Endothelial cell of umbilical vein (primary cell): Measurements from ENCODE around the gene GNAQ.

Source experiments
- MYC ChIP-seq: IDR thresholded peaks from one replicate; pipeline ENCODE4 v1.6.1; 2011; ENCODE audit warnings: mild to moderate bottlenecking, low read depth, low read length
- POLR2AphosphoS5 ChIP-seq: IDR thresholded peaks from 2 replicates; pipeline ENCODE4 v1.6.1; 2012; ENCODE audit warnings: low read depth, mild to moderate bottlenecking, control low read depth, low read length, moderate library complexity; ENCODE audit not compliant: insufficient read depth
- TF ChIP-seq, protein P1 (sequence below), 2 donors: IDR thresholded peaks; 1 replicate in 1 of 2; 2 replicates in 1 of 2; pipeline ENCODE4 v1.5.1; 2011; ENCODE audit warnings: low read length in 2 of 2, mild to moderate bottlenecking in 2 of 2, moderate library complexity in 2 of 2, control low read depth in 1 of 2, inconsistent platforms in 1 of 2, low read depth in 1 of 2; ENCODE audit not compliant: insufficient read depth in 1 of 2; ENCODE audit errors: extremely low read depth in 1 of 2

DNA sequence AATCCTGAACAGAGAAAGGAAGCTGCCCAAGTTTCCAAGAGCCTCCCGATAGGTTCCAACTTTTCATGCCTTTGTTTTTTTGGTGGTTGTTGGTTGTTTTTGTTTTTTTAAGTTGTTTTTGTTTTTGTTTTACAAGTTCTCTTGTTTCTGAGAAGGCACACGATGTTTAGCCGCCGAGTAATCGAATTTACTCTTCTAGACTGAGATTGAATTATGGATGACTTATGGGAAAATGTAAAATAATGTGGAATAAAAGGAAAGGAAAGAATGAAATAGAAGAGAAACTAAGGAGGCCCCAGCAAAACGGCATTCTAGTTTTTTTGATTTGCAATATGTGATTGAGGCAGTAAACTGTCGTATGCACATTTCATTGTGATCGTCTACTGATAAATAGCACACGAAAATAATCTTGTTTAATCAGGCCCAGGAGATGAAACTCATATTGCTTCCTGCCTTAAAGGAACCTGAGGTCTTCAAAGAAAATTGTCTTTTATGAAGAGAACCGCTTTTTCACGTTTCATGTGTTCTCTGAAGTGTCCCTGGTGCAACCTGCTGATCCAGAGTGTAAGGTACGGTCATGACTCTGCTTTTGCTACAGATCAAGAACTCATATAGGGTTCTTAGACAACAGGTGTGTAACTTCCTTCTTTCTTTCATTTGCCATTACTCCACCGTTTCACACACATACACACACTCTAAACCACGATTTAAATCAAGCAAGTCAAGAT, 1.3 kb upstream of the GNAQ start:
- TF ChIP-seq, protein P1, sequence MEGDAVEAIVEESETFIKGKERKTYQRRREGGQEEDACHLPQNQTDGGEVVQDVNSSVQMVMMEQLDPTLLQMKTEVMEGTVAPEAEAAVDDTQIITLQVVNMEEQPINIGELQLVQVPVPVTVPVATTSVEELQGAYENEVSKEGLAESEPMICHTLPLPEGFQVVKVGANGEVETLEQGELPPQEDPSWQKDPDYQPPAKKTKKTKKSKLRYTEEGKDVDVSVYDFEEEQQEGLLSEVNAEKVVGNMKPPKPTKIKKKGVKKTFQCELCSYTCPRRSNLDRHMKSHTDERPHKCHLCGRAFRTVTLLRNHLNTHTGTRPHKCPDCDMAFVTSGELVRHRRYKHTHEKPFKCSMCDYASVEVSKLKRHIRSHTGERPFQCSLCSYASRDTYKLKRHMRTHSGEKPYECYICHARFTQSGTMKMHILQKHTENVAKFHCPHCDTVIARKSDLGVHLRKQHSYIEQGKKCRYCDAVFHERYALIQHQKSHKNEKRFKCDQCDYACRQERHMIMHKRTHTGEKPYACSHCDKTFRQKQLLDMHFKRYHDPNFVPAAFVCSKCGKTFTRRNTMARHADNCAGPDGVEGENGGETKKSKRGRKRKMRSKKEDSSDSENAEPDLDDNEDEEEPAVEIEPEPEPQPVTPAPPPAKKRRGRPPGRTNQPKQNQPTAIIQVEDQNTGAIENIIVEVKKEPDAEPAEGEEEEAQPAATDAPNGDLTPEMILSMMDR (IDR thresholded peaks at IDR 0.05; ENCODE audit: extremely low read depth in 1 of 2, insufficient read depth in 1 of 2, low read depth in 1 of 2, low read length in 2 of 2): no peak
- TF ChIP-seq MYC (no peak), POLR2AphosphoS5 (no peak)
